HG02763 (cell line): ENCODE results near the gene TNPO3.

Experiments
- ATAC-seq: cut with Tn5 transposase; IDR thresholded peaks from one replicate; pipeline ENCODE4 v1.9.1; 2021; ENCODE audit warnings: mild to moderate bottlenecking, moderate library complexity; ENCODE audit not compliant: unreplicated experiment

TNPO3 gene

GRCh38 chr7:128911423-128912031 lies 143.4 kb downstream of the TNPO3 start:
- no peak for ATAC-seq

GRCh38 chr7:128910569-128910945 lies 144.4 kb downstream of the TNPO3 start, which contains the start of gene KCP:
TSS of gene KCP (minus strand) at chr7:128910709. CDS start at chr7:128910676, 33 bp downstream.
- ATAC-seq: no peak

GRCh38 chr7:128909625-128910568 lies 145.0 kb downstream of the TNPO3 start:
- no peak for ATAC-seq

GRCh38 chr7:128908750-128909624 lies 145.9 kb downstream of the TNPO3 start:
- ATAC-seq: no peak

GRCh38 chr7:128906766-128907559 lies 147.9 kb downstream of the TNPO3 start:
- no peak for ATAC-seq

GRCh38 chr7:128906001-128906765 lies 148.7 kb downstream of the TNPO3 start:
- ATAC-seq: no peak

- ATAC-seq: peak; percentile 43
These were observed 150.3 kb downstream of the TNPO3 start for GRCh38 chr7:128904381-128905197.
